ENCODE data around the gene VAT1. TPM values are rescaled to one million over a fixed set of nuclear protein-coding genes. Genes with fewer than 3 reads are reported as not detected.
A peak's percentile ranks its signal among the peaks of the same experiment; 100 is the strongest.

VAT1 gene
- total RNA-seq, 4 donors from 2014 or later, result 203 to 246 (median 228) TPM

DNA sequence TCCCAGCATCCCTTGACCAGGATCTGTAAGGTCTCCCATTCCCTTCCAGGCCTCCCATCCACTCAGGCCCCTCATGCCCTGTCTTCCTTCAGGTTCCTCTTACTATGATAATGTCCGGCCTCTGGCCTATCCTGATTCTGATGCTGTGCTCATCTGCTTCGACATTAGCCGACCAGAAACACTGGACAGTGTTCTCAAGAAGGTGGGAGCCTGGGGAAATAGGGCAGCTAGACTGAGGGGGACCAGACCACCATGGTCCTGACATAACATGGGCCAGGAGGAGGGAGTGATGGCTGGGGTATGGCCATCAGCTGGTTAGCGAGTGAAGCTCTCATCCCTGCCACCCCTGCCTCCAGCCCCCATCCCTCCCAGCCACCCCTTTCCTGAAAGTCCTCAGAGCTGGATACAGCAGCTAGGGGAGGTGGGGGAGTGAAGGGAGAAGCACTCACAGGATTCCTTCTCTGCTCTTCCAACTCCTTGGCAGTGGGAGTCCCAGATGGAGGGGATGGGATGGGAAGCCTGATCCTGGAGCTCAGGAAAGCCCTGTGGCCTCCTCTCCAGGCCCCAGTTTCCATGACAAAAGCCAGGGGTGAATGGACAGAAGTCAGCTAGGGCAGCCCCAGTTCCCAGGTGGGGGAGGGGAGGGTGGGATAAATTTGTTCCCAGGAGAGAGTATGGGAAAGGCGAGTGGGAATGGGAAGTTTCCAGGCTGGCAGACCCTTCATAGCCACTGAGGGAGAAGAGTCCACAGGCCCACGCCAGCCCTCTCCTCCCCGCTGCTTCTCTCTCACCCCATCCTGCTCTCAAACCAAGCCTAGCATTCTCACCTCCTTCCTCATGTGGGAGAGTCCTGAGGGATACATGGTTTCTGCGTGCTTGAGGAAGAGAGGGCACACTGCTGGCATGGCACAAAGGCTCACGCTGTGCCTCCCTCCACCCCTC, 5.2 kb upstream of the VAT1 start:
- H3K27me3 ChIP-seq, result no peaks in the 10 kb centered on the region
- H3K36me3 ChIP-seq, result no peaks in the 10 kb centered on the region
- H3K4me3 ChIP-seq, result no peak overlapping the region
- 77 to 82% methylated on average over 9 of the region's 9 CpGs for WGBS, 2 donors
- H3K9me3 ChIP-seq, result no peaks in the 10 kb centered on the region
- no peak for TF ChIP-seq POLR2A (IDR thresholded peaks at IDR 0.05)
- TF ChIP-seq EP300 (IDR thresholded peaks at IDR 0.05), result no peak
- TF ChIP-seq, protein P1, sequence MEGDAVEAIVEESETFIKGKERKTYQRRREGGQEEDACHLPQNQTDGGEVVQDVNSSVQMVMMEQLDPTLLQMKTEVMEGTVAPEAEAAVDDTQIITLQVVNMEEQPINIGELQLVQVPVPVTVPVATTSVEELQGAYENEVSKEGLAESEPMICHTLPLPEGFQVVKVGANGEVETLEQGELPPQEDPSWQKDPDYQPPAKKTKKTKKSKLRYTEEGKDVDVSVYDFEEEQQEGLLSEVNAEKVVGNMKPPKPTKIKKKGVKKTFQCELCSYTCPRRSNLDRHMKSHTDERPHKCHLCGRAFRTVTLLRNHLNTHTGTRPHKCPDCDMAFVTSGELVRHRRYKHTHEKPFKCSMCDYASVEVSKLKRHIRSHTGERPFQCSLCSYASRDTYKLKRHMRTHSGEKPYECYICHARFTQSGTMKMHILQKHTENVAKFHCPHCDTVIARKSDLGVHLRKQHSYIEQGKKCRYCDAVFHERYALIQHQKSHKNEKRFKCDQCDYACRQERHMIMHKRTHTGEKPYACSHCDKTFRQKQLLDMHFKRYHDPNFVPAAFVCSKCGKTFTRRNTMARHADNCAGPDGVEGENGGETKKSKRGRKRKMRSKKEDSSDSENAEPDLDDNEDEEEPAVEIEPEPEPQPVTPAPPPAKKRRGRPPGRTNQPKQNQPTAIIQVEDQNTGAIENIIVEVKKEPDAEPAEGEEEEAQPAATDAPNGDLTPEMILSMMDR (IDR thresholded peaks at IDR 0.05), result no peak
- H3K27ac ChIP-seq, result no peak overlapping the region
- DNase-seq (ENCODE audit: low spot score in 2 of 2), result no peak
- H3K4me1 ChIP-seq, result peaks cover 0 to 19% (median 6%) of the 10 kb centered on the region in 4 donors

DNA sequence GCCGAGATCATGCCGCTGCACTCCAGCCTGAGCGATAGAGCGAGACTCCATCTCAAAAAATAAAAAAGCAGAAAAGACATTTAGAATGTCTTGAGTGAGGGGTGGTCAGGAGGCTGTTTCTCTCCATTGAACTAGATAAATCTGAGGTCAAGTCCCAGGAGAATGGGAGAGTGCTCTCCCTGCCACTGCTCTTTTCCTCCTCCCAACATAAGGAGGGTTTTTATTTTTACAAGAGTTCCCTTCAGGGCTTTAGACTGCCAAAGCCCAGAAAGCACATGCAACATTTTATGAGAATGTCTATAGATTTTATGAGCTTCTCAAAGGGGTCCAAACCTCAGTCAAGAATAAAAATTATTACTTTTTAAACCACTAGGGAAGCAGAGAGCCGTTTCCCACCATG, 4.4 kb upstream of the VAT1 start:
- no peak overlapping the region for H3K27ac ChIP-seq

DNA sequence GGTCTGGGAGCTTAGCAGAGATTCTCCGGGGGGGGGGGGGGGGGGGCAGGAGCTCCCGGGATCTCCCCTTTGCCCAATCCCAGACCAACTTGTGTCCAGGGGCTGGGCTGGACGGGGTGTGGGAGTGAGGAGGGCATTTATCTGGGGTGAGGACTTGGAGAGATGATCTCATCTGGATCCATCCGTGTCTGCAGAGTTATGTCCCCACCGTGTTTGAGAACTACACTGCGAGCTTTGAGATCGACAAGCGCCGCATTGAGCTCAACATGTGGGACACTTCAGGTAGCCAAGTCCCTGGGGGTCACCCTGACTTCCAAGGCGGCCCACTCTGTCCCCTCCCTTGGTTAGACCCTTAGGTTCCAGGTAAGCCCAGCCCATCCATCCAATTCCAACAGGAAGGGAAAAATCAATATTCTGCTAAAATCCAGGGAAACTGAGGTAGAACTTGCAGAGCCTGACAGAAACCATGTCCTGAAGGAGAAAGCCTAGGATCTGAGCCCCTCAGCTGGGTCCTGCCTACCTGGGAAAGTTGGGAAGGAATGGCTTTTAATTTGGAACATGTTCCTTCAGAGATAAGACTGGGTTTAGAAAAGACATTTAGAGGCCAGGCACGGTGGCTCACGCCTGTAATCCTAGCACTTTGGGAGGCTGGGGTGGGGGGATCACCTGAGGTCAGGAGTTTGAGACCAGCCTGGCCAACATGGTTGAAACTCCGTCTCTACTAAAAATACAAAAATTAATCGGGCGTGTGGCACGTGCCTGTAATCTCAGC, 3.8 kb upstream of the VAT1 start:
- TF ChIP-seq POLR2A (IDR thresholded peaks at IDR 0.05), result no peak
- TF ChIP-seq EP300 (IDR thresholded peaks at IDR 0.05), result no peak
- TF ChIP-seq, protein P1 (IDR thresholded peaks at IDR 0.05), result no peak
- Histone ChIP-seq H3K4me1 (peaks cover 0 to 21% (median 6%) of the 10 kb centered on the region in 4 donors), H3K36me3 (no peaks in the 10 kb centered on the region), H3K27me3 (no peaks in the 10 kb centered on the region), H3K27ac (peak overlapping the region; percentile 70 to 92 (median 80)), H3K9me3 (no peaks in the 10 kb centered on the region), H3K4me3 (no peak overlapping the region)
- 67 to 68% methylated on average over 15 of the region's 16 CpGs for WGBS, 2 donors
- no peak for DNase-seq (ENCODE audit: low spot score in 2 of 2)

More for the DNA sequence above, 4.4 kb upstream of the VAT1 start:
- H3K4me3 ChIP-seq, result no peak overlapping the region
- TF ChIP-seq, protein P1 (IDR thresholded peaks at IDR 0.05), result no peak
- TF ChIP-seq EP300 (IDR thresholded peaks at IDR 0.05) (no peak), POLR2A (IDR thresholded peaks at IDR 0.05) (no peak)
- H3K4me1 ChIP-seq, result peaks cover 0 to 20% (median 6%) of the 10 kb centered on the region in 4 donors
- no peak for DNase-seq (ENCODE audit: low spot score in 2 of 2)
- 68 to 71% methylated on average over 5 of the region's 5 CpGs for WGBS, 2 donors
- no peaks in the 10 kb centered on the region for H3K27me3 ChIP-seq
- H3K36me3 ChIP-seq, result no peaks in the 10 kb centered on the region
- H3K9me3 ChIP-seq, result no peaks in the 10 kb centered on the region

DNA sequence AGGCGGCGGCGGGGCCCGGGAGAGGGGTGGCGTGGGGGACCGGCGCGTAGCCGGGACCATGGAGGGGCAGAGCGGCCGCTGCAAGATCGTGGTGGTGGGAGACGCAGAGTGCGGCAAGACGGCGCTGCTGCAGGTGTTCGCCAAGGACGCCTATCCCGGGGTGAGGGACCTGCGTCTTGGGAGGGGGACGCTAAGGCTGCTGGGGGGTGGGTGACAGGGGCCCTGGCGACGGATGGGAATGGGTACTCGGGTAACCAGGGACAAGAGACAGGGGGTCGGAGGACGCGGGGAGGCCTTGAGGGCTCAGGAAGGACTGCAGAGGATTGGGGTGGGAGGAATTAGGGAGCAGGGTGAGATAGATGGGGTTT, 3.1 kb upstream of the VAT1 start:
- H3K4me1 ChIP-seq, result peaks cover 0 to 28% (median 9%) of the 10 kb centered on the region in 4 donors
- no peaks in the 10 kb centered on the region for H3K36me3 ChIP-seq
- H3K4me3 ChIP-seq, result peak overlapping the region; percentile 39 to 70 (median 54)
- WGBS, 2 donors, result 5 to 9% methylated on average over 22 to 26 of the region's 27 CpGs
- peak overlapping the region; percentile 70 to 92 (median 80) for H3K27ac ChIP-seq
- TF ChIP-seq, protein P1 (IDR thresholded peaks at IDR 0.05), result no peak
- TF ChIP-seq POLR2A (IDR thresholded peaks at IDR 0.05) (no peak), EP300 (IDR thresholded peaks at IDR 0.05) (no peak)
- H3K9me3 ChIP-seq, result no peaks in the 10 kb centered on the region
- DNase-seq (ENCODE audit: low spot score in 2 of 2), result no peak
- no peaks in the 10 kb centered on the region for H3K27me3 ChIP-seq

Data from tibial nerve (tissue), 4 donors.